ENCODE measurements around the gene ABCG1. TPM values are rescaled to one million over a fixed set of nuclear protein-coding genes. Genes with fewer than 3 reads are reported as not detected.

Gene ABCG1
- total RNA-seq, 4 donors from 2014 or later, result 3.4 to 43.3 (median 10.3) TPM

- no peak overlapping the region for H3K4me3 ChIP-seq
- peaks cover 15 to 17% of the 10 kb centered on the region in 2 donors for H3K4me1 ChIP-seq
- ATAC-seq, result no peak
These were observed 2.8 kb downstream of the ABCG1 start for GRCh38 chr21:42221581-42222345.

GRCh38 chr21:42222386-42222785, 3.4 kb downstream of the ABCG1 start:
- in situ Hi-C loops (cut with MboI; ENCODE audit: low sequenced_read_pairs in 4 of 4) (no loop called here), intact Hi-C loops (cut with DNase I; ENCODE audit: low total_unique reads) (no loop called here)
- H3K4me1 ChIP-seq, result peaks cover 16 to 20% of the 10 kb centered on the region in 2 donors
- H3K27ac ChIP-seq, result peak overlapping the region in 3 of 4 donors; percentile 78 to 99 (median 79)
- H3K9me3 ChIP-seq, result no peaks in the 10 kb centered on the region
- no peaks in the 10 kb centered on the region for H3K27me3 ChIP-seq
- ATAC-seq (no peak), DNase-seq (no peak)
- TF ChIP-seq CTCF (IDR thresholded peaks at IDR 0.05 in 4 of 5, conservative IDR thresholded peaks at IDR 0.05 in 1 of 5) (no peak), POLR2A (IDR thresholded peaks at IDR 0.05) (no peak)
- no peaks in the 10 kb centered on the region for H3K36me3 ChIP-seq
- H3K4me3 ChIP-seq, result no peak overlapping the region

More at GRCh38 chr21:42221581-42222345, 2.8 kb downstream of the ABCG1 start:
- Histone ChIP-seq H3K27ac (peak overlapping the region; percentile 78 to 99 (median 78)), H3K27me3 (no peaks in the 10 kb centered on the region), H3K36me3 (no peaks in the 10 kb centered on the region), H3K9me3 (no peaks in the 10 kb centered on the region)
- in situ Hi-C loops (cut with MboI; ENCODE audit: low sequenced_read_pairs in 4 of 4) (no loop called here), intact Hi-C loops (cut with DNase I; ENCODE audit: low total_unique reads) (no loop called here)
- TF ChIP-seq POLR2A (IDR thresholded peaks at IDR 0.05), result no peak
- no peak for TF ChIP-seq CTCF (IDR thresholded peaks at IDR 0.05 in 4 of 5, conservative IDR thresholded peaks at IDR 0.05 in 1 of 5)
- DNase-seq, result no peak

GRCh38 chr21:42222821-42223390, 4.0 kb downstream of the ABCG1 start:
- no peak overlapping the region for H3K4me3 ChIP-seq
- ATAC-seq (no peak), DNase-seq (no peak)
- TF ChIP-seq CTCF (IDR thresholded peaks at IDR 0.05 in 4 of 5, conservative IDR thresholded peaks at IDR 0.05 in 1 of 5), result no peak
- TF ChIP-seq POLR2A (IDR thresholded peaks at IDR 0.05), result no peak
- in situ Hi-C loops (cut with MboI; ENCODE audit: low sequenced_read_pairs in 4 of 4), result no loop called here
- H3K4me1 ChIP-seq, result peaks cover 21 to 25% of the 10 kb centered on the region in 2 donors
- no peaks in the 10 kb centered on the region for H3K36me3 ChIP-seq
- intact Hi-C loops (cut with DNase I; ENCODE audit: low total_unique reads), result no loop called here
- H3K9me3 ChIP-seq, result no peaks in the 10 kb centered on the region
- no peaks in the 10 kb centered on the region for H3K27me3 ChIP-seq
- H3K27ac ChIP-seq, result peak overlapping the region in 2 of 4 donors; percentile 79 to 99

GRCh38 chr21:42223826-42224575, 5.1 kb downstream of the ABCG1 start:
- Histone ChIP-seq H3K9me3 (no peaks in the 10 kb centered on the region), H3K27ac (peak overlapping the region in 2 of 4 donors; percentile 93 to 99), H3K4me1 (peaks cover 32 to 33% of the 10 kb centered on the region in 2 donors), H3K4me3 (no peak overlapping the region), H3K36me3 (no peaks in the 10 kb centered on the region), H3K27me3 (no peaks in the 10 kb centered on the region)
- DNase-seq (no peak), ATAC-seq (no peak)
- no peak for TF ChIP-seq POLR2A (IDR thresholded peaks at IDR 0.05)
- no peak for TF ChIP-seq CTCF (IDR thresholded peaks at IDR 0.05 in 4 of 5, conservative IDR thresholded peaks at IDR 0.05 in 1 of 5)
- in situ Hi-C loops (cut with MboI; ENCODE audit: low sequenced_read_pairs in 4 of 4), result no loop called here
- intact Hi-C loops (cut with DNase I; ENCODE audit: low total_unique reads), result no loop called here
